Esophagus muscularis mucosa (tissue), 4 donors: ENCODE results near the gene ACAA1.
"Not testable (repeated sequence)": the region's sequence is repeated elsewhere in the genome, so short reads cannot be mapped to it uniquely, and the experiment has no call there.

Source experiments
- CTCF ChIP-seq, 3 experiments: fragments of 200-600 bp in 2 of 3; fragments of 450-650 bp in 1 of 3; sonication (generic) in 2 of 3; IDR thresholded peaks; one replicate each; pipeline ENCODE4 v1.5.1; 2017 to 2019; ENCODE audit warnings: antibody characterized with exemption in 3 of 3, mild to moderate bottlenecking in 2 of 3, moderate library complexity in 1 of 3
- EP300 ChIP-seq: sonication (generic); formaldehyde crosslinking; IDR thresholded peaks from one replicate; pipeline ENCODE4 v1.6.1; 2017; ENCODE audit warnings: antibody characterized with exemption
- POLR2A ChIP-seq: fragments of 450-650 bp; IDR thresholded peaks from one replicate; pipeline ENCODE4 v1.6.1; 2017; ENCODE audit warnings: antibody characterized with exemption, moderate library complexity, mild to moderate bottlenecking, low read depth

GRCh38 chr3:38134517-38135143, 2.3 kb downstream of the ACAA1 start:
- not testable (repeated sequence) for TF ChIP-seq CTCF (IDR thresholded peaks at IDR 0.05); EP300; POLR2A
